GM21825 (cell line): ENCODE results near the gene C4orf50.

Experiments used
- ATAC-seq: cut with Tn5 transposase; IDR thresholded peaks from one replicate; pipeline ENCODE4 v1.9.1; 2021; ENCODE audit warnings: mild to moderate bottlenecking, moderate library complexity; ENCODE audit not compliant: unreplicated experiment

Gene C4orf50

GRCh38 chr4:6018331-6018730 lies at the start of gene C4orf50:
C4orf50 (minus strand) TSS chr4:6018431.
- ATAC-seq = no peak

DNA sequence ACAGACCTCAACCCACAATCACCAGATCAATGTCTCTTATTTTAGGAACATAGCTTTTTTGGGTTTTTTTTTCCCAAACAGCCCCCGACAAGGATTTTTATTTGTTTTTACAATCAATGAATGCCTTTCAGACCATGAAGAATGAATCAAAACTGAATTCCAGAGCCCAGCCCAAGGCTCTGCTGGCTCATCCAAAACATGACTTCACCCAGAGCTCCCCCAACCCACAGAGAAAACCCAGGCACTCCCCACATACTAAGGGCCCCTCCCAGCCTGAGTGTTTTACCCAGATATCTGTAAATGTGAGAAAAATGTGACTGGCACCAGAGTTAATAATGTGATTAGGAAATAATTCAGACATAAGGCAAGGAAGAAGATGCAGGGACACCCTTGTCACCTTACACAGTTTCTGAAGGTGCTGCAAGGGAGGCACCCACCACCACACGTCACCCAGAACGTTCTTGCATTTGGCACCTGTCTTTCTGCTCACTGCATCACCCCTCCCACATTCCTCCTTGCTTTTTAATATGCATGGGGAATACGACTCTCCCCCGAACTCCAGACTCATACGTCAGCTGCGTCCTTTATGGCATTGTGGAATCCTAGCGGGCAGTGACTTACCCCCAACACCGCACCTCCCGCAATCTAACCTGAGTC lies 47.8 kb upstream of the C4orf50 start:
- no peak for ATAC-seq

GRCh38 chr4:6065166-6065565 lies 46.9 kb upstream of the C4orf50 start:
- no peak for ATAC-seq

DNA sequence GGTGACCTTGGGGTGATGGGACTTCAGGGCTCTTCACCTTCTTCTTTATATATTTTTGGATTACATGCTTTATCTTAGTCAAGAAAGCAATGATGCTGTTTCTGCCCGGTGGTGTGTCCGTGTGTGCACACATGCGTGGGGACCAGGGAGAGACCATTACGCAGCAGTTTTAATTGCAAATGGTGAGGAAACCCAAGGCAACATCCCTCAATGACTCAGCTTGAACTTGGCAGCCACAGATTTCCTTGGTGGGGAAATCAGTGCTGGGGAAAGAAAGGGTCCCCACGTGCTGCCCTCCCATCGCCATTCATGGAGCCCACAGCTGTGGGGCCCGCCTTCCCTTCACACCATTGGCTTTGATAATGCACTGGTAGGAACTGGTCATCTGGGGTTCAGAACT lies 46.2 kb upstream of the C4orf50 start:
- ATAC-seq = no peak

- no peak for ATAC-seq
Measured at GRCh38 chr4:6063684-6064083, 45.5 kb upstream of the C4orf50 start.

- no peak for ATAC-seq
Measured at GRCh38 chr4:6062133-6062532, 43.9 kb upstream of the C4orf50 start.

DNA sequence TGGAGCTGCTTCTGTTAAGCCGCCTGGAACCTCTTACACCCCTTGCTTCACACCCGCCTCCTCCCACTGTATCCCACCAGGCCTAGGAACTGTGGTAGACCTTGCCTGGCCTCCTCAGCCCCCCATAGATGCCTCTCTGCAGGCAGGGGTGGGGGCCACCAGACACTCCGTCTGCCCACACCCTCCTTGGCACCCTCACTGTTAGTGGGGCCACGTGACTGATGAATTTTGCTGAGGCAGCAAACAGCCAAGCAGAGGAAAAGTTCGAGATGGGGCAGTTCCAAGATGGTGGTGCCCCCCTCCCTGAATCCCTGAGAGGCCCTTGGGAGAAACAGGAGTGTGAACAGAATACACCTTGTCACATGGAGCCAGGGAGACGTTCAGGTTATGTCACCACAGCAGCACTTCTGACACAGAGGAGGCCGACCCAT lies 41.2 kb upstream of the C4orf50 start:
- no peak for ATAC-seq

DNA sequence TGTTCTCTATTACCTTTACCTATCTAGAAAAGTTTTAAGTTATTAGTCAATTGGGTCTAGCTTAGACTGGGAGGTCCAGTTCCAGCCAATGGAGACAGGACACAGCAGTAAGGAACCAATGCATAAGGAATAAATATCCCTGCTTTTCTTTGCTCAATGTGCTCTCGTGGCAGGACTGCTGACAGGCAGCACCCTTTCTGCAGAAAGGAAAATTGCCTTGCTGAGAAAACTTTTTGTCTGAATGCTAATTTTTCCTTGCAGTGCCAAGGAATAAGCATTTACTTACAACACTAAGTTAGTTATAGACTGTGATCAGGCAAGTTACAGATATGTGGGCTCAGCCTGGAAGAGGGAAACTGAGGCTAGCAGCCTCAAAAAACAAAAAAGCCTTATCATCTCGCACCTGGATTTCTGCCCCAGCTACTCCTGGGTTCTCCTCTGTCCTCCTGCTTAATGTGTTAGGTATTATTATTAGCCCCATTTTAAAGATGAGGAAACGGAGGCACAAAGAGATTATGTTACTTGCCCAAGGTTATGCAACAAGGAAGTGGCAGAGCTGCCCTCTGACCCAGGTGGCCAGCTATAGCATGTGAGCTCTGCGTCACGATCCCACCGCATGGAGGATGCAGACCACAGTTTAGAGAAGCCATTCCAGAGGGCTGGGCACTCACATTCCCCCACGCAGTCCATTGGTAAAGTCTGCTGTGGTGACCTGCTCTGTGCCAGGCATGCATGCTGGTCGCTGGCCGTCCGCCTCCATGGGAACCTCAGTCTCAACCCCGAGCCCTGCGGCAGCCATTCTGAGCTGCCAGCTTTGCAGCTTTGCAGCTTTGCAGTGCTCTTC lies 40.5 kb upstream of the C4orf50 start:
- no peak for ATAC-seq

DNA sequence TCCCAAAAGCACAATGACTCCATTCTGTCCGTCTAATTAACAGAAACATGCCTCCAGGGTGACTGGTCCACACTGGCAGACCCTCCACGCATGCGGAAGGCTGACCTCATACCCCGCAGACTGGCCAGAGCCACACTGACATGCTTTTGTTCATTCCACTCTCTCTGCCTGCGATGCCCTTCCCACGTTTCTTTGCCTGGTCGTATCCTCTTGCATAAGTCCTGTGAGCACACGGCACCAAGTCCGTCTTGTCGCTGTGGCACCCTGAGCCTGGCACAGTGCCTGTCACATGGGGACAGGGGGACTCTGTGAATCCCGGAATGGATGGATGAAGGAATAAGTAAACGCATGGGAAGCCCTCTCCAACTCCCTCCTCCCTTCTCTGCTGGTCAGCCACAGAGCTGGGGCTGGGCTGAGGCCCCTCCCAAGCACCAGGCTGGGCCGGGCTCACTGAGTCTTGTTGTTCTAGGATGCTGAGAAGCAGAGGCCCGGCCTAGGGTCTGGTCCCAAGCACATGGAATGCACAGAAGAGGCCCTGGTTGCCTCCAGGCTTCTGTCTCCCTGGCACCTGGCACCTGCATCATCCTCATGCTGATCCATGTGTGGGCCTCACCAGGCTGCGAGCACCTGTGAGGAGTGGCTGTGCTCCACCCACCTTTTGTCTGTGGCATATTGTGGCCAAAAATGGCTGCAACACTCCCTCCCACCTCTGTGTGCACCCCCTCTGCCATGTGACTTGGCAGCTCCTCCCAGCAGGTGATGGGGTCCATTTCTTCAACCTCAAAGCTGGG lies 38.9 kb upstream of the C4orf50 start:
- no peak for ATAC-seq

DNA sequence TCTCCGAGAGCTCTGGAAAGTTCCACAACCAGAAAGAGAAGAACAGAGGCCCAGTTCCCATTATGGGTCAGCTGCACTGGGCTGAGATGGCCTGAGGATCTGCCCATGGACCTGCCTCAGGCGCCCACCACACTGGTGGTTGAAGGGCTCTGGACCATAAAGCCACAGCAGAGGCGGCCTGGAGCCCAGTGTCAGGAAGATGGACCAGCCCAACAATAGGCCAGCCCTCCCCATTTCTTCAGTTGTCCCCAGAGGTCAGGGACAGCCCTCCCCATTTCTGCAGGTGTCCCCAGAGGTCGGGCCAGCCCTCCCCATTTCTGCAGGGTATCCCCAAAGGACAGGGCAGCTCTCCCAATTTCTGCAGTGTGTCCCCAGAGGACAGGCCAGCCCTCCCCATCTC lies 37.2 kb upstream of the C4orf50 start:
- no peak for ATAC-seq

GRCh38 chr4:6055030-6055429 lies 36.8 kb upstream of the C4orf50 start:
- no peak for ATAC-seq

DNA sequence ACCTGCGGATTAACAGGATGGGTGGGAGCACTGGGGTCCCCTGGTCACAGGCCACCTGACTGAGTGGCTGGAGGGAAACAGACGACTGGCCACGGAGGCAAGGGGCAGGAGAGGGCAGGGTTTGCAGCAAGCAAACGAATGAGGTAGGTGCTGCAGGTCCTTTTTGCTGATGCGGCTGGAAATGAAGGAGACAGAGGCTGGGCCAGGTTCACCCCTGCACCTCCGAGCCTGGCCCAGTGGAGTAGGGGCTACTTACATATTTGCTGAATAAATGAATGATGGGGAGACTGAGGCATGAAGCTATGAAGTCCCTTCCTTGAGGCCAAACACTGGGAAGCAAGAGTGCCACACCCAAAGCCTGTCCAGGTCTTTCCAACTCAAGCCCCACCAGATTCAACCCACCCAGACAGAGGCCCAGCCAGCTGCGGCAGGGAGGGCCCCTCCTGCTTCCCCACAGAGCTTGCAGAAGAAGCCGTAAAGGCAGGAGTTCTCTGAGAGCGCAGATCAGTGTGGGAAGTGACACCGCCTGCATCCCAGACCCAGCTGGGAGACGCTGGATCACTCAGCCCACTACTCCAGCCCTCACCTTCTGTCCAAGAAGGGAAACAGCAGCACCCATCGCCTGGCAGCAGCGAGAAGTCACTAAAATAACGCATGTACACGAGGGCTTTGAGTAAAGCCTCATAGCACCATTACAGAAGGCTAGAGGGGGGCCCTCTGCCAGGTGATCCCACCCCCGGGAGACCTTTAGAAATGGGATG lies 36.1 kb upstream of the C4orf50 start:
- no peak for ATAC-seq

- ATAC-seq = no peak
Measured at GRCh38 chr4:6052679-6053078, 34.4 kb upstream of the C4orf50 start.

- no peak for ATAC-seq
Measured at GRCh38 chr4:6050551-6050950, 32.3 kb upstream of the C4orf50 start.

DNA sequence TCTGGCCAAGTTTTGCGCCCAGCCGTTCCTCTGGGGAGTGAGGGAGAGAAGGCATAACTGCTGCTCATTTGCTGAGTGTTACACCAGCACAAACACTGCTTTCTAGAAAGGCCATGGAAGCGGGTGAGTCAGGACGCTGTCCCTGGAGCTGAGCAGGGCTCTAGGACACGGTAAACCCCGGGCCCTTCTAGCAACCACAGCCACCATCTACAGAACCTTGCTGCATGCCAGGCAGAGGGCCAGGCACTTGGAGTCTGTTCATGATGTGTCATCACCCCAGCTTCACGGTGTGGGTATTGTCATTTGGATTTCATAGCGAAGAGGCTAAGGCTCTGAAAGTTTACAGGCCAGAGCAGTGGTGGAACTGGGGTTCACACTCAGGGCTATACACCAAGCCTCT lies 31.8 kb upstream of the C4orf50 start:
- ATAC-seq = no peak

GRCh38 chr4:6049278-6049677 lies 31.0 kb upstream of the C4orf50 start:
- no peak for ATAC-seq

DNA sequence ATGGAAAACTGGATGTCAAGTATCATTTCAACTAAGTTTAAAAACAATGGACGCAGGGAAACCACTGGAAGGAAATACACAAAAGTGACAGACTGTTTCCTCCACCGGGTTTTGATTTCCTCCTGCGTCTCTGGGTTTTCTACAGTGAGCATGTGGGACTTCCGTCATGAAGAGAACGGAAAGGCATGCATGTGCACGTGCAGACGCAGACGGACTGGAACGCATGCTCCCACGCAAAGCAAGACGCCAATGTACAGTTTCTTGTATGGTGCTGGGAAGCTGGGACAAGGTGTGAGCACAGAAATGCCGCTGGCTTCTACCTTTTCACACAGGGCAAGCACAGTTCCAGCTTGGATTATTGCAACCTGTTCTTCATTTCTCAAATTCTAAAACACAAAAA lies 30.3 kb upstream of the C4orf50 start:
- no peak for ATAC-seq

DNA sequence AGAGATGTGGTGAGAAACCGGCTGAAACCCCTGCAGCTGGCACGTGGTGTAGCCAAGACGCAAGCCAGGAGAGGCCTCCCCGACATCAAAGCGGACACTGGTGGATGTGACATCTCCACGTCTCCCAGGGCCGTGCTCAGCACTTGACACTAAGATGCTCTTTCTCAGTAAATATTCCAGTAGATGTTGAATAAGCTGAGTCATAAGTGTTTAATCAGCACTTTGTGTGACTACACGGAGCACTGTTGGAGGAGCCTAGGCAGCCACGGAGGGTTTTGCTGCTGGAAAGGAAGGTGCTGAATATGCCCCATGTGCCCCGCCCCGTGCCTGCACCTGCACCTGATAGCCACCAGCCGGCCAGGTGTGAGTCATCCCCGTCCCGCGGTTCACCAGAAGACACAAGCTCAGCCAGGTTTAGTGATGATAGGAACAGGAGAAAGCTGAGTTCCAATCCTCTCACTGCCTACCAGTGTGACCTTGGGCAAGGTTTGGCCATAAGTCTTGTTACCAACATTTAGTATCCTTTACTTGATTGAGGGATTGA lies 29.0 kb upstream of the C4orf50 start:
- no peak for ATAC-seq

DNA sequence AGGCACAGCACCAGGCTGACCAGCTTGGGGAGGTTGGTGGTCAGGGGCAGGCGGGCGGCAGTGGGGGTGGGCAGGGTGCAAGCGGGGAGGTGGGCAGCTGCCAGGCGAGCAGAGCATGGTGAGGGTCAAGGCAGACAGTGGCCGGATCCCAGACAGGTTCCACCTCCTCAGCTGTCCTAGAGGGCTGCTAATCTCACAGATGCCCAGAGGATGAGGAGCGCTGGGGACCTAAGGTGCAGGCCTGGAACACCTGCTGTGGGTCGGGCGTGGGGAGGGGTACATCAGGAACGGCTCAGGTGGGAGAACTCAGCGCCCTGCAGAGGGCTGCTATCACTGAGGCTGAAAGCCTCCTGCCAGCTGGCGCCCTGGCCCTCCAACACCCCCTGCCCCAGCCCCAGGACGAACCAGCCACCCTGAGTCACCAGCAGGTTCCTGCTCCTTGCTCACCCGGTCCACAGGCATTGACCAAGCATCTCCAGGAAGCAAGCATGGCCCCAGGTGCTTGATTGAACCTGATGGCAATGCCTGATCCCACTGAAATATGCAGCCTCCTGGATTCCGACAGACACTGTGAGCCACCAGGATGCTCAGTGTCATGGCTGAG lies 28.4 kb upstream of the C4orf50 start:
- no peak for ATAC-seq

GRCh38 chr4:6044805-6045204 lies 26.6 kb upstream of the C4orf50 start:
- no peak for ATAC-seq
